GM18861 (cell line): ENCODE results near the gene SCPEP1.
"Not testable (repeated sequence)": the region's sequence is repeated elsewhere in the genome, so short reads cannot be mapped to it uniquely, and the experiment has no call there.

ENCODE experiments used
- ATAC-seq: cut with Tn5 transposase; IDR thresholded peaks from one replicate; pipeline ENCODE4 v1.9.1; 2021; ENCODE audit not compliant: unreplicated experiment

The SCPEP1 gene

GRCh38 chr17:56965241-56965640 is 12.7 kb upstream of the SCPEP1 start:
- ATAC-seq, result not testable (repeated sequence)

DNA sequence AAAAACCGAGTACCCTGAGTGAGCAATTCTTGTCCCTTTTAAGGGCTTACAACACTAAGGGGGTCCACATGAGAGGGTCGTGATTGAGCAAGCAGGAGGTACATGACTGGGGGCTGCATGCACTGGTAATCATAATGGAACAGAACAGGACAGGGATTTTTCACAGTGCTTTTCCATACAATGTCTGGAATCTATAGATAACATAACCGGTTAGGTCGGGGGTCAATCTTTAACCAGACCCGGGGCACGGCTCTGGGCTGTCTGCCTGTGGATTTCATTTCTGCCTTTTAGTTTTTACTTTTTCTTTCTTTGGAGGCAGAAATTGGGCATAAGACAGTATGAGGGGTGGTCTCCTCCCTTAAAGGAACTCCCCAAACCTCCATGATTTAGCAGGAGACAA is 12.2 kb upstream of the SCPEP1 start:
- ATAC-seq, result not testable (repeated sequence)

DNA sequence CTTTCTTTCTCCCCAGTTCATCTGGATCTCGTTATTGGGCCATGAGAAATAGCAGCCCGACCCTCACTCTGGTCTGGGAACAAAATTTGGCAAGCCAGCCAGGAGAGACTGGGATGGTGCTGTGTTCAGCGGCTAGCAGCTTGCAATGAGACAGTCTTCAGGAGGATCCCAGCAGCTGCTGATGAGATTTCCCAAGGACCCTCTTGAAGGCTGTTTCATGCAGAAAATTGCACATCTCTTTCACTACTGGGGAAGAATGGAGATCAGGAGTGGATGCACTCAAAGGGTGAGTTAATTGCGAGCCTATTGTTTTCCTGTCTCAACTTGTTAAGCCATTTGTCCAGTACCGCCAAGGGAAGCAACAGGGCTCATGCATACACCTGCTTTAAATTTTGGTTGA is 11.6 kb upstream of the SCPEP1 start:
- no peak for ATAC-seq

- no peak for ATAC-seq
These were observed 7.0 kb upstream of the SCPEP1 start for GRCh38 chr17:56970974-56971373.

- ATAC-seq, result no peak
These were observed 5.7 kb upstream of the SCPEP1 start for GRCh38 chr17:56972111-56972730.

- ATAC-seq, result no peak
These were observed 4.4 kb upstream of the SCPEP1 start for GRCh38 chr17:56973520-56973919.

- ATAC-seq, result no peak
These were observed 3.9 kb upstream of the SCPEP1 start for GRCh38 chr17:56974055-56974454.

DNA sequence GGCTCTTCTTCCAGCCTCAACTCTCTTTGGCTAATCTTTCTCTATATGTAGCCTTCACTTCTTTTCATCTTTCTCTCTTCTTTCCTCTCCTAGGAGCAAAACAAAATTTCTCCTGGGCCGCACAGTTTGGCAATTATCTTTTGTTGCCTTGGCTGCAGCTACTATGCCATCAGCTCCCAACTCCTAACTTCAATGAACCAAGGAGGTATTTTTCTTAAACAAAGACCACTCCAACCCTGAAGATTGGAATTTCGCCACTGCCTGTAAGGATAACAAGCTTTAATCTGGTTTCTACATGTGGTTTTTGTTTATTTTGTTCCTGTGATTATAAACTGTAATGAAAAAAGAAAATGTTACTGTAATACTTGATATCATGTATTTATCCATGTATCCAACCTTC is 2.3 kb upstream of the SCPEP1 start:
- ATAC-seq, result no peak

GRCh38 chr17:56976941-56977608 is 856 bp upstream of the SCPEP1 start:
- no peak for ATAC-seq

GRCh38 chr17:56978441-56979090 is 635 bp downstream of the SCPEP1 start:
- peak; percentile 20 for ATAC-seq

GRCh38 chr17:56979091-56979480 is 1.2 kb downstream of the SCPEP1 start:
- no peak for ATAC-seq

GRCh38 chr17:56980526-56980925 is 2.6 kb downstream of the SCPEP1 start:
- ATAC-seq, result not testable (repeated sequence)

GRCh38 chr17:56982312-56982711 is 4.4 kb downstream of the SCPEP1 start:
- ATAC-seq, result no peak

GRCh38 chr17:56983366-56983765 is 5.4 kb downstream of the SCPEP1 start:
- no peak for ATAC-seq

DNA sequence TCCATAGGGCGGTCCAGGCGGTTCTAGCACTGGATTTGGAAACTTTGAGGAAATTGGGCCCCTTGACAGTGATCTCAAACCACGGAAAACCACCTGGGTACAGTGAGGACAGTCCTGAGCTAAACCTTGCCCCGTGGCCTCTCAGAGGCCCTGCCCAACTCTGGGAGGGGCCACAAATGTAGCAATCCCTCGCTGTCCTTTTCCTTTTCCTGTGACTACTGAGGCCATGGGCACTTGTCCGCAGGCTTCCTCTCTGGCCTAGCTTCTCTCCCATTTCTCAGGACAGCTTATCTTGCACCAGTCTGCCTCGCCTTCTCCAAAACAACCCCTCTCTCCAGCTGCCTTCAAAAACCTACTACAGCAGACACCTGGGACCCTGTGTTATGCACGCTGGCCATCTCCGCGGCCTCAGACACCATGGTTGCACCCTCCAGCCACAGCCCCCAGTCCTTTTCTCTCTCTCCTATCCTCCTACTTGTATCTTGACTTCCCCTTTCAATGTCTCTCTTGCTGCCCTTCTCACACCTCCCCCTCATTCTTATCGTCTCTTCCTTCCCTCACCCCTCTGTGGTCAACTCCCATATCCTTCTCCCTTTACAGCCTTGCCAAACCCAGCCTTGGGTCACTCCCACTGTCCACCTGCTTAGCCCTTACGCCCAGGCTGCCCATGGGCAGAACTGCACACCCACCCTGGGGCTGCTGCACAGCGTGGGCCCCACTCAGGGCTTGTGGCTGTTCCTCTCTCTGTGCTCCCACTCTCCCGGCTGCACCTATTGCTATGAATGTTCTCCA is 7.6 kb downstream of the SCPEP1 start:
- ATAC-seq, result no peak

GRCh38 chr17:56987283-56987834 is 9.4 kb downstream of the SCPEP1 start:
- no peak for ATAC-seq

GRCh38 chr17:56988901-56989572 is 11.1 kb downstream of the SCPEP1 start:
- no peak for ATAC-seq

- ATAC-seq, result no peak
These were observed 14.4 kb downstream of the SCPEP1 start for GRCh38 chr17:56992364-56992763.

- ATAC-seq, result no peak
These were observed 16.3 kb downstream of the SCPEP1 start for GRCh38 chr17:56994009-56994792.

GRCh38 chr17:56995766-56996165 is 17.8 kb downstream of the SCPEP1 start:
- ATAC-seq, result no peak
